ENCODE measurements around the gene C1orf116.

Gene C1orf116

DNA sequence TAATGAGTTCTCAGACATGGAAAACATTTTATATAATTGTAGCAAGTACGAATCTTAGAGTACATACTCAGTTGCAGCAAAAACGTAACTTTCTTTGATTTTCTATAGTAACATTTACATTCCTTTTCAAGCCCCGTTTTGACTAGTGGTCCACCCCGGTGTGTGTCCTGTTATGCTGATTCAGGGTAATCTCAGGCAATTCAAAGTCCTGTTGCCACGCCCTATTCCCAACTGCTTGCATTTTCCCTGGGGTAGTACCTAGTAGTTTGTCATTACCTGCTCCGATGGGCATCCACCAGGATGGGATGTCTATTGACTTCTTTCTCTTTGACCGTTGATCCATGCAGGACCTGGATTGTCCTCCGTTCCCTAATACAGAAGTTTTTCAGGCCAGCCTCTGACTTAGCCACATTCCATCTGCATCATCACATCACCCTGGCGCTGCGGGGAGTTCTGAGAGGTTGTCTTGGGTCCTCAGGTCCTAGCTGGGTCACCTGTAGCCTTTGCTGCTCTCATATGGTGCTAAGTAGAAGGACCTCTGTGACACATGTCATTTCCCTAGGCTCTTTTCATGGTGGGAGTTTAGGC lies 47.3 kb downstream of the C1orf116 start:
- Histone ChIP-seq H3K36me3 (no peaks in the 10 kb centered on the region), H3K27me3 (peaks cover 12% of the 10 kb centered on the region)
- TF ChIP-seq, protein P1, sequence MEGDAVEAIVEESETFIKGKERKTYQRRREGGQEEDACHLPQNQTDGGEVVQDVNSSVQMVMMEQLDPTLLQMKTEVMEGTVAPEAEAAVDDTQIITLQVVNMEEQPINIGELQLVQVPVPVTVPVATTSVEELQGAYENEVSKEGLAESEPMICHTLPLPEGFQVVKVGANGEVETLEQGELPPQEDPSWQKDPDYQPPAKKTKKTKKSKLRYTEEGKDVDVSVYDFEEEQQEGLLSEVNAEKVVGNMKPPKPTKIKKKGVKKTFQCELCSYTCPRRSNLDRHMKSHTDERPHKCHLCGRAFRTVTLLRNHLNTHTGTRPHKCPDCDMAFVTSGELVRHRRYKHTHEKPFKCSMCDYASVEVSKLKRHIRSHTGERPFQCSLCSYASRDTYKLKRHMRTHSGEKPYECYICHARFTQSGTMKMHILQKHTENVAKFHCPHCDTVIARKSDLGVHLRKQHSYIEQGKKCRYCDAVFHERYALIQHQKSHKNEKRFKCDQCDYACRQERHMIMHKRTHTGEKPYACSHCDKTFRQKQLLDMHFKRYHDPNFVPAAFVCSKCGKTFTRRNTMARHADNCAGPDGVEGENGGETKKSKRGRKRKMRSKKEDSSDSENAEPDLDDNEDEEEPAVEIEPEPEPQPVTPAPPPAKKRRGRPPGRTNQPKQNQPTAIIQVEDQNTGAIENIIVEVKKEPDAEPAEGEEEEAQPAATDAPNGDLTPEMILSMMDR (IDR thresholded peaks at IDR 0.05): no peak

DNA sequence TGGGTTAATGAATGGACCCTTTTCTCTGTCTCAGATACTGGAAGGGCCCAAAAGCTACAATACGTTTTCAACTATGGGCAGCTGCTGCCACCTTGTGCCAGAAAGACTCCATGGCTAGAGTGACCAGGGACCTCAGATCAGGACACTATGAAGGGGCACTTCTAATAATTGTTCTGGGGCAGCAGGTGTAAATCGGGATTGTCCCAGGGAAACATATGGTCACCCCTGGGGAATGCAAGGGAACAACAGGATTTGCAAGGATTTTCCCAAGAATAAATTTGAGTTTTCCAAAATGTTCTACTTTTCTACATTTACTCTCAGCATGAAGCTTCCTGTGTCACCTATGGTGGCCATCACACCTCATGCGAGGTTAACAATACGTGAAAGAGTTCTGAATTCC lies 50.3 kb downstream of the C1orf116 start:
- H3K36me3 ChIP-seq: no peaks in the 10 kb centered on the region
- no peak overlapping the region for H3K27ac ChIP-seq
- H3K4me1 ChIP-seq (ENCODE audit: control insufficient read depth in 1 of 2, insufficient read depth in 1 of 2, low read depth in 1 of 2, low read length in 1 of 2): no peaks in the 10 kb centered on the region
- H3K27me3 ChIP-seq: peaks cover 23% of the 10 kb centered on the region
- TF ChIP-seq, protein P1 (IDR thresholded peaks at IDR 0.05): peak; percentile 36
- no peak overlapping the region for H3K4me3 ChIP-seq (ENCODE audit: low read depth in 1 of 2, low read length in 1 of 2)
- no peaks in the 10 kb centered on the region for H3K9me3 ChIP-seq

More for the DNA sequence above, 47.3 kb downstream of the C1orf116 start:
- Histone ChIP-seq H3K9me3 (no peaks in the 10 kb centered on the region), H3K4me3 (ENCODE audit: low read depth in 1 of 2, low read length in 1 of 2) (no peak overlapping the region), H3K4me1 (ENCODE audit: control insufficient read depth in 1 of 2, insufficient read depth in 1 of 2, low read depth in 1 of 2, low read length in 1 of 2) (peaks cover 0 to 7% of the 10 kb centered on the region in 2 experiments), H3K27ac (no peak overlapping the region)

DNA sequence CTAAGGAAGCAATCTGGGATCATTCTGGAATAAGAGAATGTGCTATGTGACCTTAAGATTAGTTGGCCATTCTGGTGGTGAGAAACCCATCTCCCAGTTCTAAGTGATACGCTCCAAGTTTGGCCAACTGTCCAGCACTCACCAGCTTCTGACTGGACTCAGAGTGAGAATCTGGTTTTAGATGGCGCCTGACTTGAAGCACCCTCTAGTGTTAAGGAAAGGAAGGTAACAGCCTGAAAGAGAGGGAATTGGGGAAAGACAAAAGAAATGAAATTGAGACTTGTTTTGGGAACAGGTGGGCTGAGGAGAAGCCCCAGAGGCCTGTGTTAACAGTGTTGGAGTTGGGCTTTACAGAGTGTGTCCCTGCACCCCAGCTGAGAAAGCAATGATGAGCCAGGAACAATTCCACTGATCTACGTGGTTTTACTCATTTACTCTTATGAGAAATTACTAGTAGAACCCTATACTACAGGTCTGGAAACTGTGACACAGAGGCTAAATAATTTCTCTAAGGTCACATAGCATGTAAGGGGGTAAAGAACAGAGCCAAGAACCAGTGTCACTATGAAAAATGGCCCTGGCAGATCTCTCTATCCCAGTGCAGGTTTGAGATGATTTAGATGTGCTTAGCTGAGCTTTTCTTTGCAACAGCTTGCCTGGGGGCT lies 53.0 kb downstream of the C1orf116 start:
- no peak overlapping the region for H3K4me3 ChIP-seq (ENCODE audit: low read depth in 1 of 2, low read length in 1 of 2)
- TF ChIP-seq, protein P1 (IDR thresholded peaks at IDR 0.05): no peak
- H3K4me1 ChIP-seq (ENCODE audit: control insufficient read depth in 1 of 2, insufficient read depth in 1 of 2, low read depth in 1 of 2, low read length in 1 of 2): no peaks in the 10 kb centered on the region
- no peak overlapping the region for H3K27ac ChIP-seq
- H3K27me3 ChIP-seq: peaks cover 30% of the 10 kb centered on the region
- H3K9me3 ChIP-seq: no peaks in the 10 kb centered on the region
- no peaks in the 10 kb centered on the region for H3K36me3 ChIP-seq

DNA sequence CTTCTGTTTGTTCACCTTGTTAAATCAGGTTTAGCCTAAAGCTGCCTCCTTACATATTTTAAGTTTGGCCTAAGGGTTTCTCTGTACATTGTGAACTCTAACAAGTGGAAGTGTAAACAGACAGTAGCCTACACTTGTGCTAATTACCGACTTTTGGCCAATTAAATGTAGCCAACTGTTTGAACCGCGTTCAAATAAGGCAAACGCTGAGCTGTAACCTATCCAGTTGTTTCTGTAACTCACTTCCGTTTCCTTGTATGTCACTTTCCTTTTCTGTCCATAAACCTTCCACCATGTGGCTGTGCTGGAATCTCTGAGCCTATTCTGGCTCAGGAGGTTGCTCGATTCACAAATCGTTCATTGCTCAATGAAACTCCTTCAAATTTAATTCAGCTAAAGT lies 54.3 kb downstream of the C1orf116 start:
- Histone ChIP-seq H3K9me3 (no peaks in the 10 kb centered on the region), H3K27ac (no peak overlapping the region), H3K4me3 (ENCODE audit: low read depth in 1 of 2, low read length in 1 of 2) (no peak overlapping the region), H3K36me3 (no peaks in the 10 kb centered on the region), H3K27me3 (peaks cover 21% of the 10 kb centered on the region), H3K4me1 (ENCODE audit: control insufficient read depth in 1 of 2, insufficient read depth in 1 of 2, low read depth in 1 of 2, low read length in 1 of 2) (no peaks in the 10 kb centered on the region)
- TF ChIP-seq, protein P1 (IDR thresholded peaks at IDR 0.05): no peak

DNA sequence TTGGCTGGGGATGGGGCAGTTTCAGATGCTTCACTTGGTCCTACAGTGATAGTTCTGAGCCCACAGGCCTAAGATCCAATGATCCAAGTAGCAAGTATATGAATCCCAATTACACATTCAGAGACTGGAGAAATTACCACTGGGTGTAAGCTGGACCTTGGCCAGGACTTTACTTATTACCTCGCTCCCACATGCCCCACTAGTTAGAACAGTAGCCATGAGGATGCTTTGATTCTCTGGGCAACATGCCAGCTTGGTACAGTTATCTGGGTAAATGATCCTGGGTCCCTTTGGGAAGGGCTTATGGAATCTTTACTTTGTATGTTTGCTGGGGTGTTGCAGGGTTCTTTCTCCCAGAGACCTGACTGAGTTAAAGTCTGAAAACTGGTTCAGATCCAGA lies 57.2 kb downstream of the C1orf116 start:
- Histone ChIP-seq H3K36me3 (no peaks in the 10 kb centered on the region), H3K27me3 (peaks cover 48% of the 10 kb centered on the region), H3K4me1 (ENCODE audit: control insufficient read depth in 1 of 2, insufficient read depth in 1 of 2, low read depth in 1 of 2, low read length in 1 of 2) (no peaks in the 10 kb centered on the region), H3K9me3 (no peaks in the 10 kb centered on the region), H3K27ac (no peak overlapping the region), H3K4me3 (ENCODE audit: low read depth in 1 of 2, low read length in 1 of 2) (no peak overlapping the region)
- TF ChIP-seq, protein P1 (IDR thresholded peaks at IDR 0.05): no peak

All from neutrophil (primary cell).